Immature natural killer cell (primary cell): Measurements from ENCODE around the gene BHLHE41. TPM values are rescaled to one million over a fixed set of nuclear protein-coding genes. Genes with fewer than 3 reads are reported as not detected.

ENCODE experiments used
- DNase-seq, 3 donors: peaks; one replicate each; pipeline ENCODE4 v3.0.0; 2022; ENCODE audit warnings: mixed read lengths in 1 of 3
- H3K27ac Mint-ChIP-seq, 6 donors: one replicate each; pipeline ENCODE4 v1.8.0; 2020; ENCODE audit warnings: mixed read lengths in 6 of 6, mild to moderate bottlenecking in 5 of 6, inconsistent platforms in 4 of 6, moderate library complexity in 3 of 6
- H3K27me3 Mint-ChIP-seq, 3 donors: one replicate each; pipeline ENCODE4 v1.8.0; 2020 to 2021; ENCODE audit warnings: low read depth in 3 of 3, mild to moderate bottlenecking in 3 of 3, mixed read lengths in 3 of 3, moderate library complexity in 3 of 3, inconsistent platforms in 1 of 3
- H3K36me3 Mint-ChIP-seq, 3 donors: one replicate each; pipeline ENCODE4 v1.8.0; 2020; ENCODE audit warnings: mixed read lengths in 3 of 3, inconsistent platforms in 2 of 3, mild to moderate bottlenecking in 2 of 3
- H3K4me1 Mint-ChIP-seq, 2 donors: one replicate each; pipeline ENCODE4 v1.8.0; 2020; ENCODE audit warnings: inconsistent platforms in 2 of 2, mild to moderate bottlenecking in 2 of 2, mixed read lengths in 2 of 2, moderate library complexity in 1 of 2
- H3K4me3 Mint-ChIP-seq, 5 donors: one replicate each; pipeline ENCODE4 v1.8.0; 2020; ENCODE audit warnings: mild to moderate bottlenecking in 5 of 5, mixed read lengths in 5 of 5, inconsistent platforms in 3 of 5, moderate library complexity in 3 of 5
- H3K9me3 Mint-ChIP-seq, 6 donors: one replicate each; pipeline ENCODE4 v1.8.0; 2020; ENCODE audit warnings: mild to moderate bottlenecking in 6 of 6, mixed read lengths in 6 of 6, inconsistent platforms in 4 of 6, moderate library complexity in 3 of 6
- polyA plus RNA-seq, 3 donors: library from polyadenylated mRNA; unstranded; fragments of 300-500 nt; fragmentation: Illumina TruSeq; gene quantifications; one replicate each; pipeline ENCODE4 v1.2.3, GENCODE V29; 2021

Gene BHLHE41
- polyA plus RNA-seq, 3 donors from 2014 or later: not detected

DNA sequence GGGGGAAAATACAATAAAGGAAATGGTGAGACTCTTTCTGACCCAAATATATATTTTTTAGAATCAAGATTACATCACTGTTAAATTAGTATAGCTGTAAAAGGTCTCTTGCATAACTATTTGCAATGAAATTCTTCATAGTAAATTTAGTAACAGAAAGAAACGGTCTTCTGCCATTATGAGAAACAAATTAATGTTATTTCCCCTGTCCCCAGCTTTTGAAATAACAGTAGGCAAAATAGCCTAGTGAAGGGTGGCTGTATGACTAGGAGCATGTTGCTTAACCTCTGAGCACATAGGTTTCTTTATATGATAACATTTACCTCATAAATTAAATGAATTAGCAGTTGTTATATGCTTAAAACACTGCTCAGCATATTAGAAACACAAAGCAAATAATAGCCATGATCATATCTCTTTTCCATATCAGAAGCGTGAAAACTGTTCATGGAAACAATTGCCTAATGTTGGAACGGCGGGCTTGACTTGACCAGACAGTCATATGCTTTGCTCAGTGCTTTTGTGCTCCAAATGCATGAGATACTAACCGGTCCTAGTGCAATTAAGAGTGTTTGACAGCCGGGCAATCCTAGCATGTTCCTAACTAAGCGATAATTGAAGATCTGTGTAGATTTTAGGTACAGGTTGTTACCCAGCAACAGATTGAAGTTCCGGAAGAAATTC, 24.0 kb downstream of the BHLHE41 start:
- H3K27me3 Mint-ChIP-seq: peaks cover 2 to 7% (median 4%) of the 10 kb centered on the region in 3 donors
- H3K36me3 Mint-ChIP-seq: no peaks in the 10 kb centered on the region
- H3K27ac Mint-ChIP-seq: no peak overlapping the region
- H3K9me3 Mint-ChIP-seq: no peaks in the 10 kb centered on the region
- DNase-seq: no peak
- H3K4me3 Mint-ChIP-seq: no peak overlapping the region
- H3K4me1 Mint-ChIP-seq: no peaks in the 10 kb centered on the region

DNA sequence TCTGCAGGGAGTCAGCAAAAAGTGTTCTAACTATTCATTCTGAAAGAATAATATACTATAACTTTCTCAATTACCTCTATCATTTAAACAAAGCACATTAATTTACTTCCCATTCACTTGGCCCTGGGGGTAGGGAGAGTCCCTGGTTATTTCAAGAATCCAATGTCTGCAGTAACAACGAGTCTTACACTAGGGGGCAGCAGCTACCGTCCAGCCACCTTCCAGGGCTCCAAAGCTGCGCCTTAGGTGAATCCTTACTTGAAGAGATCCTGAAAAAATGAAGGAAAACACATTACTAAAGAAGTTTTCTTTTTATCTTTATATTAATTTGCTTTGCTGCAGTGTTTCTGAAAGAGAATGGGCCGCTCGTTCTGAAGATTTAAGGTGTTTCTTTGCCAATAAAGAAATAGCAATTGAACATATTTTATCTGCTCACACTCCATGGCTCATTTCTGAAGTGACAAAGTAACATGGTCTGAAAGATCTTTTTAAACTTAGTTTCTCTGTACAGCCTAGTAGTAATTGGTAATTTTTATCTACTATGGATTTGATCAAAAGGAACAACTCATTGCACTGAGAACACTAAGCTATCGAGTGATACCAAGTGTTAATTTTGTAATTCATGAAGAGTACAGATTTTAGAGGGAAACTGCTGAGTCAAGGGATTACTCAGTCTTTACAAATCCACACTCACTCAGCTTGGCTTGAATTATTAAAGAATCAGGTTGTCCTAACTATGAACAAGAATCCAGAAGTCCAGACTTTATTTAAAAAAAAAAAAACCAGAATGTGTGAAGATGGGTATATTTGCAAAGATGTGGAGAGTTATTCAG, 27.6 kb downstream of the BHLHE41 start:
- Mint-ChIP-seq H3K27me3 (peaks cover 0 to 7% (median 2%) of the 10 kb centered on the region in 3 donors), H3K4me1 (no peaks in the 10 kb centered on the region), H3K9me3 (no peaks in the 10 kb centered on the region), H3K27ac (no peak overlapping the region), H3K36me3 (no peaks in the 10 kb centered on the region), H3K4me3 (no peak overlapping the region)
- DNase-seq: peak; percentile 39 to 49 (median 45)

DNA sequence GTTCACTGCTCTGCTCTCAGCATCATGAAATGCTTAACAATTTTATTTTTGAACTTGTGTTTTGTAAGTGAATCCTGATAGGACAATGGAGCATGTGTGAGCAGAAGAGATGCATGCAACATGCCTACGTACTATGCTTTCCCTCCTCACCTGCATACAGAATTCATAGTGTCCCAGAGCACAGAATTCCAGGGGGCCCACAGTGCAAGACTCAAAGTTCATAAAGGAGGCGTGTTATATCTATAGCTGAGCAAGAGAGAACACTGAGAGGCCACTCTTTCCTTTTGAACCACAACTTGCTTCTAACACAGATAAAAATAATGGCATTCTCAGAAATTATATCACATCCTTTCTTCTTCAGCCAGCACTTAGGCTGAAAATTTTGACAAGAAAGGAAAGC, 28.8 kb downstream of the BHLHE41 start:
- H3K36me3 Mint-ChIP-seq: no peaks in the 10 kb centered on the region
- H3K27ac Mint-ChIP-seq: peak overlapping the region in 1 of 6 donors; percentile 43
- H3K9me3 Mint-ChIP-seq: no peaks in the 10 kb centered on the region
- H3K4me1 Mint-ChIP-seq: no peaks in the 10 kb centered on the region
- H3K27me3 Mint-ChIP-seq: peaks cover 0 to 9% (median 2%) of the 10 kb centered on the region in 3 donors
- DNase-seq: no peak
- H3K4me3 Mint-ChIP-seq: no peak overlapping the region

GRCh38 chr12:26095186-26095585, 29.7 kb downstream of the BHLHE41 start:
- no peaks in the 10 kb centered on the region for H3K9me3 Mint-ChIP-seq
- H3K4me1 Mint-ChIP-seq: no peaks in the 10 kb centered on the region
- no peak overlapping the region for H3K27ac Mint-ChIP-seq
- peaks cover 0 to 8% (median 2%) of the 10 kb centered on the region in 3 donors for H3K27me3 Mint-ChIP-seq
- no peaks in the 10 kb centered on the region for H3K36me3 Mint-ChIP-seq
- no peak overlapping the region for H3K4me3 Mint-ChIP-seq
- no peak for DNase-seq

DNA sequence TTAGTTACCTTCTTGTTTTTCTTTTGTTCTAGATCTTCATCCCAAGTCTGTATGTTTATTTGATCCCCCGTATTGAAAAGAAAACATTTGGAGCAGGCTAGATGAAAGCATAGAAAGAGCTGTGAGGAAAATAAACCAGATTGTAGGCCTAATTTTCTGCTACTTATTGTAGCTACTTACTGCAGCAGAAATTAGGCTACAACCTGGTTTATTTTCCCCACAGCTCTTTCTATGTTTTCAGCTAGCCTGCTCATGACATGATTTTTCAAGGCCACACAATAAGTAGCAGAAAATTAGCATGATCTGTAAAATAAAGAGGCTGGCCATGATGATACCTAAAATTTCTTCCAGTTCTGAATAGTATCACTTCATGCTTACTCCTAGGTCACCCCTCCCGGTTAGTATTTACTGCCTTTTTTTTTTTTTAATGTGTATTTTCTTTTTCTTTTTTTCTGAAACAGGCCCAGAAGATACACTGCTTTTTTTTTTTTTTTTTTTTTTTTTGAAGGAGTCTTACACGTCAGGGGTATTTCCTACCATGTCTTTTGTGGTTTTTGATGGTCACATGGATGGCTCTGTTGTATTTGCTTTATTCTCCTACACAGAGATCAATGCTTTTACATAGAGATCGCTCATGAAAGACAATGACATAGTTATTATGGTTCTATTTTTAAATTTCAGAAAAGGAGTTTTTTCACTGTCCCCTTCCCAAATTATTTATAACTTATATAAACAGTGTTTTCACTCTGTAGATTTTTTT, 32.3 kb downstream of the BHLHE41 start:
- H3K4me3 Mint-ChIP-seq: no peak overlapping the region
- no peaks in the 10 kb centered on the region for H3K4me1 Mint-ChIP-seq
- H3K9me3 Mint-ChIP-seq: no peaks in the 10 kb centered on the region
- H3K27me3 Mint-ChIP-seq: peaks cover 0 to 2% (median 0%) of the 10 kb centered on the region in 3 donors
- no peak for DNase-seq
- no peaks in the 10 kb centered on the region for H3K36me3 Mint-ChIP-seq
- H3K27ac Mint-ChIP-seq: no peak overlapping the region

GRCh38 chr12:26091822-26092221, 33.0 kb downstream of the BHLHE41 start:
- Mint-ChIP-seq H3K4me3 (no peak overlapping the region), H3K27me3 (peaks cover 0 to 2% (median 0%) of the 10 kb centered on the region in 3 donors), H3K4me1 (no peaks in the 10 kb centered on the region), H3K27ac (no peak overlapping the region), H3K9me3 (no peaks in the 10 kb centered on the region), H3K36me3 (no peaks in the 10 kb centered on the region)
- no peak for DNase-seq

DNA sequence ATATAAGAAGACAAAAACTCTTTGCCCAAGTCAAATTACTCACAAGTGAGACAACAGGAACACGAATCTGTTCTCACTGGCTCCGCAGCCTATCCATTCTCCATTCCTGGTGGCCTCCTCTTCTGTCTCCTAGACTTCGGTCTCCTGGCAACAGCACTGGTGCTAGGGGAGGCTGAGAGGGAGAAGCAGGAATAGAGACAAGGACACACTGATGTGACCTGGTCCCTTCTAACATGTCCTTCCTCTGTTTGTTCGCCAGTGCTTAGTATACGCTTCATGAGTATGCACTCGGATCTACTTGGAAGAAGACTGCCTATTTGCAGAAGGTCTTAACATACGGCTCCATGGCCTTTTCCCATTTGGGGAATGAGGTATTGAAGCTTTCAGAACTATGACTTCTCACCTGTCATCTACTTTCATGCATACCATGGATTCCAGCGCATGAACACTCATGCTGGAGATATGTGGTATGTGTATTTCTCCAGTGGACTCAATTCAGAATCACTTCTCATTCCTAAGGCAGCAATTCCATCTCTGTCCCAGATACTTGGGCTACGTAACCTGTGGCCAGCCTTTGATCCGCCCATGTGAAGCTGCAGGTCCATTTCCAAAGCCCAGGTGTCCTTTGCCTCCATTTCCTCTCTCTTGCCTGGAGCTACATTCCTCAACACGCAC, 33.9 kb downstream of the BHLHE41 start:
- Mint-ChIP-seq H3K36me3 (no peaks in the 10 kb centered on the region), H3K27ac (no peak overlapping the region), H3K9me3 (no peaks in the 10 kb centered on the region)

DNA sequence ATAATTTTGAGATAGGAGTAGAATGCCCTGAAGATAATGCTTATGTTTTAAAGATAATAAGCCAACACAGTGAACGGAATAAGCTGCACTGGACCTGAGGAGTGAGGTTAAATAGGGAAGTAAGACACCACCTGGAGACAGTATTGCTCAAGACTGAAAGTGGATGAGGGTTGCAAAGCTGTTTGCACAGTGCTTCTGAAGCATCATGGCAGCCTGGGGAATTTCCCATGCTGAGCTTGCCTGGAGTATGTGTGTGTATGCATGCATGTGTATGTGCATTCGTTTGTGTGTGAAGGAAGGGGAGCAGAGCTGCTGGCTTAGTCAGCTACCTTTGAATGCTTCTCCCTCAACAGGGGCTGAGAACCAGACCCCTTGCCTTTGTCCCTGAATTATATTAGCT, 35.8 kb downstream of the BHLHE41 start:
- peaks cover 0 to 5% (median 0%) of the 10 kb centered on the region in 6 donors for H3K9me3 Mint-ChIP-seq
- H3K4me1 Mint-ChIP-seq: no peaks in the 10 kb centered on the region
- H3K27me3 Mint-ChIP-seq: peaks cover 0 to 2% (median 0%) of the 10 kb centered on the region in 3 donors
- no peak overlapping the region for H3K4me3 Mint-ChIP-seq
- no peak overlapping the region for H3K27ac Mint-ChIP-seq
- no peak for DNase-seq
- no peaks in the 10 kb centered on the region for H3K36me3 Mint-ChIP-seq

More for the DNA sequence above, 33.9 kb downstream of the BHLHE41 start:
- Mint-ChIP-seq H3K27me3 (peaks cover 0 to 2% (median 0%) of the 10 kb centered on the region in 3 donors), H3K4me3 (no peak overlapping the region), H3K4me1 (no peaks in the 10 kb centered on the region)
- DNase-seq: no peak

- no peak overlapping the region for H3K27ac Mint-ChIP-seq
These were observed 37.9 kb downstream of the BHLHE41 start for GRCh38 chr12:26086936-26087335.

DNA sequence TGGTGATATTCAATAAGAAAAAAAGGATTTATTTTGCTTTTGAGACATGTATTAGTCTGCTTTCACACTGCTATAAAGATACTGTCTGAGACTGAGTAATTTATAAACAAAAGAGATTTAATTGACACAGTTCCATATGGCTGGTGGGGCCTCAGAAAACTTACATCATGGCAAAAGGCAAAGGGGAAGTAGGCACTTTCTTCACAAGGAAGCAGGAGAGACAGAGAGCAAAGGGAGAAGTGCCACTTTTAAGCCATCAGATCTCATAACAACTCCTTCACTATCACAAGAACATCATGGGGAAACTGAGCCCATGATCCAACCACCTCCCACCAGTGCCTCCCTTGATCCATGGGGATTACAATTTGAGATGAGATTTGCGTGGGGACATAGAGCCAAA, 43.9 kb downstream of the BHLHE41 start:
- Mint-ChIP-seq H3K27me3 (peaks cover 0 to 8% (median 4%) of the 10 kb centered on the region in 3 donors), H3K27ac (no peak overlapping the region)

More at GRCh38 chr12:26086936-26087335, 37.9 kb downstream of the BHLHE41 start:
- H3K9me3 Mint-ChIP-seq: peaks cover 0 to 8% (median 0%) of the 10 kb centered on the region in 6 donors
- DNase-seq: no peak
- no peaks in the 10 kb centered on the region for H3K4me1 Mint-ChIP-seq
- H3K36me3 Mint-ChIP-seq: no peaks in the 10 kb centered on the region
- no peak overlapping the region for H3K4me3 Mint-ChIP-seq
- H3K27me3 Mint-ChIP-seq: peaks cover 0 to 4% (median 2%) of the 10 kb centered on the region in 3 donors

DNA sequence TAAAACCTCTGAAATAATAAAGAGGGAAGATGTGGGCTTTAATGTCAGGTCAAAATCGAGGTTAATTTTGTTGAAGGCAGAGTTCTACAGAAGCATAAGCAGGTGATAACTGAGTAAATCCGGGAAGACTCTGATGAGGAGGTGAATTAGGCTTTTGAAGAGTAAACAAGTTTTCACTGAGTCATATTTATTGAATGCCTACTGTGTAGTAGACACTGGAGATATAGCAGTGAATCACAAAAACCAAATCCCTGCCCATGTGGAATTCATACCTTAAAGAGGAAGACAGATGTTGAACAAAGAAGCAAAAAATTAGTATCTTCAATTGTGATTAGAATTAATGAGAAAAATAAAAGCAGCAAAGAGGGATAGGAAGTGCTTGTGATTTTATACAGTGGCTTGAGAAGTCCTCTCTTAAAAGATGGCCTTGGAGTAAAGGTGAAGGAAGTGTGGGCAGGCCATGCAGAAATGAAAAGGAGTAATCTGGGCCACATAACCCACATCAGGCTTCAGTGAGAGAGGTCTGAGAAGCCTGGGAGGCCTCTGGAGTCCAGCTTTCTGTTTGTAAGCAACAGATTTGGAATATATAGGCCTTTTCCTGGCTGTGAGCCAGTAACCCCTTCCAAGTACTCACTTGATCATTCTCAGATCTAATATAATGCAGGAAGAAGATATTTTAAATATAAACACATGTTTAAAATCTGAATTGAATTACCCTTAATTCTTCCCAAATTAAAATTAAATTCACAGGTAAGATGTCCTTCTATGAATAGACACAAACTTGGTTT, 46.7 kb downstream of the BHLHE41 start:
- no peak overlapping the region for H3K4me3 Mint-ChIP-seq
- DNase-seq: no peak
- no peak overlapping the region for H3K27ac Mint-ChIP-seq
- H3K4me1 Mint-ChIP-seq: no peaks in the 10 kb centered on the region
- H3K36me3 Mint-ChIP-seq: no peaks in the 10 kb centered on the region
- H3K27me3 Mint-ChIP-seq: peaks cover 0 to 7% (median 4%) of the 10 kb centered on the region in 3 donors
- peaks cover 0 to 5% (median 0%) of the 10 kb centered on the region in 6 donors for H3K9me3 Mint-ChIP-seq

More for the DNA sequence above, 43.9 kb downstream of the BHLHE41 start:
- peaks cover 0 to 8% (median 0%) of the 10 kb centered on the region in 6 donors for H3K9me3 Mint-ChIP-seq
- no peak overlapping the region for H3K4me3 Mint-ChIP-seq
- DNase-seq: no peak
- H3K36me3 Mint-ChIP-seq: no peaks in the 10 kb centered on the region
- no peaks in the 10 kb centered on the region for H3K4me1 Mint-ChIP-seq
